Retinal pigment epithelial cell (primary cell): ENCODE data around the gene MPZL1.

Experiments
- DNase-seq: peaks from one replicate; pipeline ENCODE4 v3.0.0-alpha.2; 2010; ENCODE audit warnings: low read depth
- H3K4me3 ChIP-seq: 2 replicates; pipeline ENCODE4 v1.5.1; 2011; ENCODE audit warnings: mild to moderate bottlenecking, low read length, control low read depth, moderate library complexity
- TF ChIP-seq, protein P1 (sequence below): conservative IDR thresholded peaks from 2 replicates; pipeline ENCODE4 v1.5.1; 2011; ENCODE audit warnings: low read depth, low read length, control low read depth, inconsistent platforms

The MPZL1 gene

DNA sequence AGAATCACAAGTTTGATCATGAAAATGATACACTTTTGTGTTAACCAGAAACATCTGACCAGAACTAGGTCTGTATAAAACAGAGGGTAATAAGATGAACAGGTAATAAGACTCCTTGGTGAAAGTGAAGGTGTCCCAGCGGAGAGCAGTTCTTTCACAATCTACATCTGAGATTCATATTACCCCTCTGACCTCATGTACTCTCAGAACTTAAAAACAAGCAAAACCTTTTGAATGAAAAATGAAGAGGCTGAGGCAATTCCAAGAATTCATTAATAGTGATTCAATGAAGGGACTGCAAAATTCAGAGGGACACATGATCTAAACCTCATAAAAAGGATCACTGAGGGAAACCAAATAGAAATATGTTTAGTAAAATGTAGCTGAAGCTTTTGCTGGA lies 10.9 kb upstream of the MPZL1 start:
- TF ChIP-seq, protein P1, sequence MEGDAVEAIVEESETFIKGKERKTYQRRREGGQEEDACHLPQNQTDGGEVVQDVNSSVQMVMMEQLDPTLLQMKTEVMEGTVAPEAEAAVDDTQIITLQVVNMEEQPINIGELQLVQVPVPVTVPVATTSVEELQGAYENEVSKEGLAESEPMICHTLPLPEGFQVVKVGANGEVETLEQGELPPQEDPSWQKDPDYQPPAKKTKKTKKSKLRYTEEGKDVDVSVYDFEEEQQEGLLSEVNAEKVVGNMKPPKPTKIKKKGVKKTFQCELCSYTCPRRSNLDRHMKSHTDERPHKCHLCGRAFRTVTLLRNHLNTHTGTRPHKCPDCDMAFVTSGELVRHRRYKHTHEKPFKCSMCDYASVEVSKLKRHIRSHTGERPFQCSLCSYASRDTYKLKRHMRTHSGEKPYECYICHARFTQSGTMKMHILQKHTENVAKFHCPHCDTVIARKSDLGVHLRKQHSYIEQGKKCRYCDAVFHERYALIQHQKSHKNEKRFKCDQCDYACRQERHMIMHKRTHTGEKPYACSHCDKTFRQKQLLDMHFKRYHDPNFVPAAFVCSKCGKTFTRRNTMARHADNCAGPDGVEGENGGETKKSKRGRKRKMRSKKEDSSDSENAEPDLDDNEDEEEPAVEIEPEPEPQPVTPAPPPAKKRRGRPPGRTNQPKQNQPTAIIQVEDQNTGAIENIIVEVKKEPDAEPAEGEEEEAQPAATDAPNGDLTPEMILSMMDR, result no peak
- no peak overlapping the region for H3K4me3 ChIP-seq
- DNase-seq, result no peak

DNA sequence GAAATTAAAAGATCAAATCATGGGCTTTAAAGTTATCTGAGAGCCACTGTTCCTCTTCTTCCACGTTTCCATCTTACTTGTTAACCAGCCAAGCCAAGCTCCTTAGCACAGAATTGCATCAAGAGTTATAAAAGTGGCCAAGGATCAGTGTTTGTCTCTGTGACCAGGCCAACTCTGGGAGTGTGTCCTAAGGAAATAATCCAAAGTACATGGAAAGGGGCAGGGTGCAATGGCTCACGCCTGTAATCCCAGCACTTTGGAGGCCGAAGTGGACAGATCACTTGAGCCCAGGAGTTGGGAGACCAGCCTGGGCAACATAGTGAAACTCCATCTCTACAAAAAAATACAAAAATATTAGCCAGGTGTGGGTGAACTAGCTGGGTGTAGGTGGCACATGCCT lies 10.0 kb upstream of the MPZL1 start:
- H3K4me3 ChIP-seq, result no peak overlapping the region
- no peak for DNase-seq
- TF ChIP-seq, protein P1, result no peak

DNA sequence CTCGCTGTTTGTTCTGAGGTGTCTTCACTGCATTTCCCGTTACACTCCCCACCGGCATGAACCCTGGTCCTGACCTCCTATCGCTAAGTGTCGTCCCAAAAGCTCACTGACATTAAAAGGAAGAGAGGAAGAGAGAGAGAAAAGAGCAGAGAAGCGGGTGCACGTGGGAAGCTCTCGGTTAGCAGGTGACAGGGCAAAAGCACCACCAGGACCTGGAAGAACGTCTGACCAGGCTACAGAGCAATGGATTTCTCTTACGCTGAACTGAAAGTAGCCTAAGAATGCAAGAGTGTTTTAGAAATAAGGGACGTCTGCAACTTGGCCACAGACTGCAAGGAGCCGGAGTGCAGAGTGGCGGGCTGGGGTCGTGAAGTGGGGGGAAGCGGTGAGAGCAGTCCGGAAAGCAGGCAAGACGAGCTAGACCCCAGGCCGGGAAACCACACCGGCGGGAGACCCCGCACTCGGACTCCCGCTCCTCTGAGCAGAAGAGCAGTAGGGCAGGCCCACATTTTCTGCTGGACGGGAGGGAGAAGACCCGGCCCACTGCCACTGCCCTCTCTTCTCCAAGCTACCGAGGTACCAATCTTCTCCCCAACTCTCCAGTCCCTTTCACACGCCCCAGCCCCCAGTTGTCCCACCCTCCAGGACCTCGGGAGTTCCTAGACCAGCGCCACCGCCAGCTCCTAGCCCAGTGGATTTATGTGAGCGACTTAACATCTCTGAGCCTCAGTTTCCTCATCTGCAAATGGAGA lies 8.3 kb upstream of the MPZL1 start:
- TF ChIP-seq, protein P1, result no peak
- peak overlapping the region; percentile 95 for H3K4me3 ChIP-seq
- DNase-seq, result no peak

DNA sequence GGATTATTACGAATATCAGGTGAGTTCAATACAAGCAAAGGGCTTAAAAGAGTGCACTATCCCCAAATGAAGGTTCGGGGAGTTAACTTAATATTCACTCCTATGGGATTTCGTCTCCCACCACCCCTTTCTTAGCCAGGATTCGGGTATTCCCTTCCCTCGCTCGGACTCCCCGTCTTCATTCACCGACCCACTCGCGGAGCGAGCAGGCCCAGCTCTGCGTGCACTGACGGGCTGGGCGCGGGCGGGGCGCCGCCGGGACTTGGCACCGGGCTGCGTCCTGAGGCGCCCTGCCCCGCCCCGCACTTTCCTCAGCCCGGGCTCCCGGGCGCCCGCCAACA lies 7.7 kb upstream of the MPZL1 start:
- DNase-seq, result no peak
- H3K4me3 ChIP-seq, result peak overlapping the region; percentile 95
- TF ChIP-seq, protein P1, result no peak

DNA sequence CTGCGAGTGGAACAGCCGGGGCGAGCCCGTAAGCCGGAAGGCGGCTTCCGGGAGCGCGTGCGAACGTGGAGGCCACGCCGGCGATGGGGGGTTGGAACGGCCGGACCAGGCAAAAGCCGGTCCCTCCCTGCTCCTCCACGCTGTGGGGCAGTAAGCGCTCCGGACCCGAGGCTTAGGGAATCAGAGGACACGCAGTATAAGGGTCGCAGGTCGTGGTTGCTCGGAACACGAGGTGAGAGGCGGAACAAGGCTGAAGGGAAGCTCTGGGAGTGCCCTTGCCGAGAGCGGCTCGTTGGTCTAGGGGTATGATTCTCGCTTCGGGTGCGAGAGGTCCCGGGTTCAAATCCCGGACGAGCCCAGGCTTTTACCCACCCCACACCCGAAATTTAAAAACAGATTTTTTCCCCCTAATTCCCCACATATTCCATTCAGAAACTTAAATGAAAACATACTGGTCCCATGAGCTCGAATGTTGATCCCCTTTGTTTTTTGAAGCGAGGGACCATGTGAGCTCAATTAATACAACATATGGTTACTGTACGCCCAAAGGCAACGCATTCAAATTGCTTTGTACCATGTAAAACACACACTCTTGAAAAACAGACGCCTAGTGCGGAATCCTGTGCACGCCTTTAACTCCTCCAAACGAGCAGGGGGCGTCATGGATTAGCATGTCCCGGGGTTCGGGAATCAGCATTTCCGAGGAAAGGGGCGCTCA lies 7.2 kb upstream of the MPZL1 start:
- DNase-seq, result peak; percentile 48
- TF ChIP-seq, protein P1, result peak; percentile 9

DNA sequence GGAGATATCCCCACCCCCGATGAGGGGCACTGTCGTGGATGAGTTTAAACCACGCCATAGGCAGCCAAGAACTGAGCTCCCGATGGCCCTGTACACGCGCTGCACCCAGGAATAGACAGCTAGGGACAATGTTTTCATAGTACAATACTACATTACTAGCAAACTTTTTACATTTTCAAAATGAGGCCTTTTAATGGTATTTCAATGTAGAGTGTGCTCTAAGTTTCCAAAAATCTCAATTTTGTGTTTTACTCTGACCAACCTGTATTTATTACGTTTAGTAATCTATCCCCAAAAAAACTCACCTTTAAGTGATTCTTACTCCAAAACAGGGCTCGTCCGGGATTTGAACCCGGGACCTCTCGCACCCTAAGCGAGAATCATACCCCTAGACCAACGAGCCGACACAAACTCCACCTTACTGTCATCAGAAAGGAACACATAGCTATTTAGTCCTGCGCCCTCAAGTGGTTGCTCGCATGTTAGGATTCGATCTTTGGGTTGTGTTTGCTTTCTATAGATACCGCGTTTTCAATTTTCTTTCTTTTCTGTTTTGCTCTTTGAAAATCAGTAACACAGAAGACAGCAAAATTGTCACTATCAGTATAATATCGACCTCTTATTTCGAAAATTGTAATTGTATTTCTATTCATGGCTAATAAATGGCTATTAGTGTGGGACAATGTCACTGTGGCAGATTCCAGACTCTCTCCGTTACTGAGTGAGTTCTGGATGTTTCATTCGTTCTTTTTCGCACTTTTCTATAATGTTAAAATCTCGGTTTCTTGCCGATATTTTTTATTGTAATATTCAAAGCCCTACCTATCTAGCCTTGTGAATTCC lies 6.4 kb upstream of the MPZL1 start:
- TF ChIP-seq, protein P1, result peak; percentile 85
- DNase-seq, result peak; percentile 51

More for the DNA sequence above, 7.2 kb upstream of the MPZL1 start:
- peak overlapping the region; percentile 95 for H3K4me3 ChIP-seq

DNA sequence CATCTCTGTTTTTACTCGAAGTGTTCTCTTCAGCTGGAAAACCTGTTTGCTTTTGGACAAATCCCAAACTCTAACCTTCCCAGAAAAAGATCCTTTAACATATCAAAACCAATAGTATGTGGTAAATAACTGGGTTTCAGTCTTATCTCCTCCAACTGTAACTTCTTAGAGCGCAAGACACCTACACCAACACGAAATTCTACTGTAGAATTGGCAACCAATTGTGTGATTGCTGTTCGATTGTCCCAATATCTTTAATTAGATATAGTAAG lies 5.8 kb upstream of the MPZL1 start:
- DNase-seq, result no peak
- H3K4me3 ChIP-seq, result peak overlapping the region; percentile 95
- TF ChIP-seq, protein P1, result no peak

More for the DNA sequence above, 6.4 kb upstream of the MPZL1 start:
- peak overlapping the region; percentile 95 for H3K4me3 ChIP-seq
